Measurements from ENCODE around the gene VPS39.

DNA sequence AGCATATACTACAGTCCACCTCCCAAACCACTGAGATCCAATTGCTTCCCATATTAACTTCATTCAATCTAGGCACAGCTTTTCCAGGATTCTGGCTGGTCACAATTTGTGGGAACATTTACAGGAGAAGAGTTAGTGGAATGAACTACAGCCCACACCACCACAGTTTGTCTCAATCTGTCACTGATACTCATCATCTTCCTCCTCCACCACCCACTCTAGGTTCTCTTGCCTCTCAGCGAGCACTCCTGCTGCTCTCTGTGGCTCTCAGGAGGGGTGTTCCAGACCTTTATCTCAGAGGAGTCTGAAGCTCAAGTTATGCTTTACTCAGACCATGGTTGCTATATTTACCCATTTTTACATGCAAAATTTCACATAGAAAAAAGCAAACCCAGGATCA is 87.8 kb downstream of the VPS39 start:
- TF ChIP-seq CTCF (conservative IDR thresholded peaks at IDR 0.05; ENCODE audit: low read depth, low read length) (no peak), EZH2 (IDR thresholded peaks at IDR 0.05; ENCODE audit: borderline replicate concordance, low read depth, low read length, poor library complexity, severe bottlenecking) (no peak)
